Stimulated activated CD4-positive, alpha-beta T cell treated with anti-CD3 and anti-CD28 coated beads, TNF-alpha, amount 100 ng/mL, for 24 hours (primary cell): ENCODE data around the gene THOC6.
"Not testable (repeated sequence)": the region's sequence is repeated elsewhere in the genome, so short reads cannot be mapped to it uniquely, and the experiment has no call there.

Experiments
- DNase-seq, 3 experiments: peaks; one replicate each; pipeline ENCODE4 v3.0.0-alpha.2; 2020; ENCODE audit warnings: low read depth in 3 of 3

THOC6 gene

GRCh38 chr16:3030222-3031212, 6.7 kb downstream of the THOC6 start:
- no peak for DNase-seq

DNA sequence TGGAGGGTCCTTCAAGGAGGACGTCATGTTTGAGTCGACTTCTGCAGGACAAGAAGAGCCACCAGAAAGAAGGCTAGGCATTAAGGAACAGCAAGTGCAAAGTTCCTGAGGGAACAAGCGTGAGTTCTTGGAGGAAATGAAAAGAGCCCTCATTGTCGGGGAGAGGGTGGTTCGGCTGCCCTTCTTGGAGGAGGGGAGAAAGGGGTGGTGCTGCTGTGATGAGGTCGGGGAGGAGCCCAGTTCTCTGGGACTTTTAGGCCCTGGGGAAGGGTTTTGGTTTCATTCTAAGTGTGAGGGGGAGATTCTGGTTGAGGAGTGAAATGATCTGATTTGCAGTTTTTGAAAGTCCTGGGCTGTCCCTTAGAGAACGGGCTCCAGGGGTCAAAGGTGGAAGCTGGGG, 8.8 kb downstream of the THOC6 start:
- no peak for DNase-seq

DNA sequence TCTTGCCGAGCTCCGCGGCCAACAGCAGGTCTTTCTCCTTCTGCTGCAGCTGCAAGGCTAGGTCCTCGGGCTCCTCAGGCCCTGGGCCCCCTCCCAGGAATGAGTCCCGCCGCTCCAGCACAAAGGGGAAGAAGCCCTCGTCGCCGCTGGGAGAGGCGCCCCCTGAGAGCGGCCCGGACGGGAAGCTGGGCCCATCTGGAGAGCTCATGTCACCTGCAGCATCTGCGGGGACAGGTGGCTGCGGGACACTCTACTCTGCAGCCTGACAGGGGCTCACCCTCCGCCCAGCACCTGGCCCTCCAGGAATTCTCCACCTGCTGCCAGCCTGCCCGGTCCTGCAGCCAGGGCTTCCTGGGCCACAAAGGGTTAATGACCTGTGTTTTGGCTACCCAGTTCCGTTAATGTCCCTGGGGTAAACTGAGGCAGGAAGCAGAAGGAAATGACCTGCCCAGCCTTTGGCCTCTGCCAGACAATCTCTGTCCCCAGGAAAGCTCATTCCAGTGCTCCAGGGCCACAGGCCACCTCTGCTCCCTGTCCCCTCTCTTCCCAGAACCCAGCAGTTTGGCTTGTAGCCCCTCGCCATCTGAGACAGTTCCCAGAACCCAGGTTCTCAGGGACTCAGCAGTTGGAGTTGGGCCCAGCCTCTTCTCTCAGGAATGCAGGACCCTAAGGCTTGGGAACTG, 11.6 kb downstream of the THOC6 start:
- DNase-seq: no peak

GRCh38 chr16:3035972-3036725, 12.3 kb downstream of the THOC6 start:
- no peak for DNase-seq

GRCh38 chr16:3036726-3037315, 13.0 kb downstream of the THOC6 start, which contains the start of gene BICDL2:
Gene BICDL2, minus strand, starts transcription at chr16:3036944. Its CDS starts 1,448 bp downstream, at chr16:3035496.
- no peak for DNase-seq

DNA sequence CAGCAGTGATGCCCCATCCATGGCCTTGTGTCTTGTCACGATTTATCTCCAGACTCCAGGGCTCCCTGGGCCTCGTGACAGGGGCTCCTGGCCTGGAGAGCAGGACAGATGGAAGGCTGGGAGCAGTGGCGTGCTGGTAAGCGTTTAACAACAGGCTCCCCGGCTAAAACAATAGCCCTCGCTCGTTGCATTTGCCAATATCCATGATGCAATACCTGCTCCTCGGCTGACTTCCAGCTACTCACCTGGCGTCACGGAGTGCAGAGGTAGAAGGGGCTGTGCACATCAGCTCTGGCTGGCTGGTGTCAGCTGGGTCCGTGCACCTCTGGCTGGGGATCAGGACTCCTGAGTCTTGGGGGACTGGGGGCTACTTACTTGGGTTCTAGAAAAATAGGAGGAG, 14.4 kb downstream of the THOC6 start:
- DNase-seq: no peak

DNA sequence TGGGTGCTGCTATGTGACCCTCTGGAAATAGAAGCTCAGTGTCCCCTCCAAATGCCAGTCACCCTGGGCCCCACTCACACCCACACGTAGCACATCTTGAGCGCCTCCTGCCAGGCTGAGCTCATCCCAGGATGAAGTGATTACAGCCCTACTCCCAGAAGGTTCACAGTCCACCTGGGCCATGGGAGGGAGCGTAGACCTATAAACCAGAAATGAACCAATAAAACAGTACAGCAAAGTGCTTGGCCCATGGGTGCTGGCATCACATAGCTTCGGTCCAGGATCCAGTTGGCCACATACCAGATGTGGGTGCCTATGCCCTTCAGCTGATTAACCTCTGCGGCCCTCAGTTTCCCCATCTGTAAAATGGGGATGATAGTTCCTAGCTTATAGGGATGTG, 15.1 kb downstream of the THOC6 start:
- no peak for DNase-seq

- no peak for DNase-seq
These were observed 18.5 kb downstream of the THOC6 start for GRCh38 chr16:3042376-3042775.

DNA sequence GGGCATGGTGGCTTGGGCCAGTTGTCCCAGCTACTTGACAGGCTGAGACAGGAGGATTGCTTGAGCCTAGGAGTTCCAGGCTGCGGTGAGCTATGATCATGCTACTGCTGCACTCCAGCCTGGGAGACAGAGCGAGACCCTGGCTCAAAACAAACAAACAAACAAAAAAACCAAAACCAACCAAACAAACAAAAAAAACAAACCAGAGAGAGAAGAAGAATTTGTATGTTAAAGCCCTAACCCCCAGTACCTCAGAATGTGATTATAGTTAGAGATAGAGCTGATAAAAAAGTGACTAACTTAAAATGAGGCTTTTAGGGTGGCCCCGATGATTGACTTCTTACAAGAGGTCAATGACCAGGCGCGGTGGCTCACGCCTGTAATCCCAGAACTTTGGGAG, 20.9 kb downstream of the THOC6 start:
- no peak for DNase-seq

DNA sequence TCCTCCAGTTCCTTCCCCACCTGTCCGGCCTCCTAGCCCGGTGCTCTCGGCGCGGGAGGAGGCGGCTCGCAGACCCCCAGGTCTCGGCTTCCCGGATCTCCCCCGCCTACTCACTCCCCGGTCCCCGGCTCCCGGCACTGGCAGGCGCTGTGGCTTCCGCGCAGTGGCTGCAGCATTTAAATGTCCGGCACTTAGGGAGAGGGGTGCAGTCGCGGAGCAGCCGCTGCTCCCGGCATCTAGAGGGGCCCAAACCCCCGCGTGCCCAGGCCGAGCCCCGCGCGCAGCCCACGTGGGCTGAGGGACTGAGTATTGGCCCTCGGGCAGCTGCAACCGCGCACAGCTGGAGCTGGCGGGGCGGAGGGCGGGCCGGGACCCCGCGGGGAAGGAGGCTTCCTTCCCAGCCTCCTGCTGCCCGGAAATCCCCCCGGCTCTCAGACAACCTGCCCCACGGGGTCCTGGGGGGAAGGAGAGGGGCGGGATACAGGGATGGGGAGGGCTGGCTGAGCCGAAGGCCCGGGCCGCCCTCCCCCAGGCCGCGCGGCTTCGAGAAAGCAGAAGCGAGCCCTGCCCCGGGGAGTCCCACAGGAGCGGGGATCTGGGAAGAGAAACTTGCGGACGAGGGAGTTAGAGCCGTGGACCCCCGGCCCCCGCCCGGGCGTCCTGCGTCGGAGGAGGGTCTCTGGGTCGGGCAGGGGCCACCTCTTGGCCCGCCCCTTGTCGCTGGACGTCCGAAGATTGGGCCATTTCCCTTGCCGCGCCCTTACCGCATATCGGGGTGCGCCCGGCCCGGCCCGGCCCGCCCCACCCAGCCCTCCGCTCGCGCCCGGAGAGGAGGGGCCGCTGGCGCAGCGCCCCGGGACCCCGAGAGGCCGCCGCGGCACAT, 22.2 kb downstream of the THOC6 start, which contains the start of gene MMP25:
TSS of gene MMP25 (plus strand) at position 804 of the 883 bp plus-strand sequence. CDS start 357 bp downstream, outside the sequence.
- no peak for DNase-seq

GRCh38 chr16:3046641-3047386, 23.0 kb downstream of the THOC6 start:
- no peak for DNase-seq

GRCh38 chr16:3047387-3047720, 23.5 kb downstream of the THOC6 start:
- DNase-seq: no peak

- no peak for DNase-seq
These were observed 26.2 kb downstream of the THOC6 start for GRCh38 chr16:3049921-3050481.

DNA sequence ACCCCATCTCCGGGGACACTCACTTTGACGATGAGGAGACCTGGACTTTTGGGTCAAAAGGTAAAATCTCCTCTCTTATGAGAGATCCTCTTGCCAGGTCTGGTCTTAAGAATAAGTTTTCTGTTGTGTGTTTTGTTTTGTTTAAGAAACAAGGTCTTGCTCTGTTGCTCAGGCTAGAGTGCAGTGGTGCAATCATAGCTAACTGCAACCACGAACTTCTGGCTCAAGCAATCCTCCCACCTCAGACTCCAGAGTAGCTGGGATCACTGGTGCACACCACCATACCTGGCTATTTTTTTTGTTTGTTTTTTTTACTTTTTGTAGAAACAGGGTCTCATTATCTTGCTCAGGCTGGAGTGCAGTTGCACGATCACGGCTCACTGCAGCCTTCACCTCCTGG, 26.7 kb downstream of the THOC6 start:
- no peak for DNase-seq

- DNase-seq: no peak
These were observed 27.2 kb downstream of the THOC6 start for GRCh38 chr16:3051009-3051408.

DNA sequence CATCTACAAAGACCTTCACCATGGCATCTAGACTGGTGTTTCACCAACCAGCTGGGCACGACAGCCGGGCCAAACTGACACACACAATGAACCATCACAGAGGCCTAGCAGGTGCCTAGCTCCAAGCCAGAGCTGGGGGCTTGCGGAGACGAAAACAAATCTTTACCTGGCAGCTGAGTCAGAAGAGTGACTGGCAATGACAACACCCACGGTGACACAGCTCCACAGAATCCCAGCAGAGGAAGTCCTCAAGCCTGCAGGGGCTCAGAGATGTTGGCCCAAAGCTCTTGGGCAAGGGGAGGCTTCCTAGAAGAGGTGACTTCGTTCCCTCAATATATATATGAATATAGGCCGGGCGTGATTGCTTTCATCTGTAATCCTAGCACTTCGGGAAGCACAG, 27.7 kb downstream of the THOC6 start:
- DNase-seq: no peak

GRCh38 chr16:3052571-3053329, 28.9 kb downstream of the THOC6 start:
- not testable (repeated sequence) for DNase-seq

DNA sequence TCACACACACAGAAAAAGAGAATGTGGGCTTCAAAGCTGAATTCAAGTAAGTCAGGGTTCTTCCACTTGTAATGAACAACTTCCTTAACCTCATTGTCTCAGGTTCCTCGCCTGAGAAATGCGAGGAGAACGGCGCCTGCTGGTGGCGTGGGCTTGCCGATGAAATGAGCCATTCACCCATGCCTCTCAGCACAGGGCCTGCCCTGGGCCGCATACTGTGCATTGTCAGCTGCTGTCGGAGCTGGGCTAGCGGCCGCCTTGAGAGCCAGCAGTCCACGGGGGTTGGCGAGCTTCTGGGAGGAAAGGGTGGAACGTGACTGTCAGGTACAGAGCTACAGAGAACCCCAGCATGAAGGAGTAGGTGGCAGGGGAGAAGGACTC, 29.5 kb downstream of the THOC6 start:
- DNase-seq: not testable (repeated sequence)
